WTC11 (cell line): Measurements from ENCODE around the gene ANGPTL5. TPM values are rescaled to one million over a fixed set of nuclear protein-coding genes. Genes with fewer than 3 reads are reported as not detected.

Source experiments
- ATAC-seq: fragments of 200-7000 bp; cut with Tn5 transposase; 2 replicates; pipeline ENCODE4 v1.10.0; 2021; ENCODE audit warnings: mild to moderate bottlenecking, moderate library complexity
- CTCF ChIA-PET: fragments of 300-600 bp; sonication (Branson Sonifier 250); formaldehyde crosslinking; loops from one replicate; lab custom pipeline; 2021; ENCODE audit warnings: antibody characterized with exemption; lab: Charles Lee
- POLR2A ChIA-PET: fragments of 350-600 bp; sonication (Branson Sonifier 250); formaldehyde crosslinking; loops from one replicate; lab custom pipeline; 2021; ENCODE audit warnings: antibody characterized with exemption; lab: Charles Lee
- DNase-seq: peaks from one replicate; pipeline ENCODE4 v3.0.0; 2021; ENCODE audit warnings: low spot score
- H3K27ac Mint-ChIP-seq: 2 replicates; pipeline ENCODE4 v1.8.0; 2021; ENCODE audit warnings: mixed read lengths
- H3K27me3 Mint-ChIP-seq: 2 replicates; pipeline ENCODE4 v1.8.0; 2021; ENCODE audit warnings: low read depth, mild to moderate bottlenecking, moderate library complexity, mixed read lengths
- H3K36me3 Mint-ChIP-seq: 2 replicates; pipeline ENCODE4 v1.8.0; 2021; ENCODE audit warnings: mixed read lengths
- H3K4me1 Mint-ChIP-seq: 2 replicates; pipeline ENCODE4 v1.8.0; 2022; ENCODE audit warnings: mixed read lengths
- H3K4me3 Mint-ChIP-seq: 2 replicates; pipeline ENCODE4 v1.8.0; 2021; ENCODE audit warnings: mild to moderate bottlenecking, moderate library complexity, mixed read lengths
- H3K9me3 Mint-ChIP-seq: 2 replicates; pipeline ENCODE4 v1.8.0; 2021; ENCODE audit warnings: mixed read lengths
- ATF1 ChIP-seq: sonication (generic); formaldehyde crosslinking; IDR thresholded peaks from 2 replicates; pipeline ENCODE4 v1.8.1; 2023; ENCODE audit warnings: mild to moderate bottlenecking, moderate library complexity, missing genetic modification reagents
- CBFB ChIP-seq: sonication (generic); formaldehyde crosslinking; IDR thresholded peaks from 2 replicates; pipeline ENCODE4 v1.8.1; 2022; ENCODE audit warnings: mild to moderate bottlenecking, low read depth, missing genetic modification reagents
- CREM ChIP-seq: sonication (generic); formaldehyde crosslinking; IDR thresholded peaks from 2 replicates; pipeline ENCODE4 v1.8.1; 2022; ENCODE audit warnings: mild to moderate bottlenecking, missing genetic modification reagents, moderate library complexity
- E2F4 ChIP-seq: sonication (generic); formaldehyde crosslinking; IDR thresholded peaks from 2 replicates; pipeline ENCODE4 v1.8.1; 2022; ENCODE audit warnings: low read depth, mild to moderate bottlenecking, moderate library complexity, missing genetic modification reagents, borderline replicate concordance
- ETV6 ChIP-seq: sonication (generic); formaldehyde crosslinking; IDR thresholded peaks from 2 replicates; pipeline ENCODE4 v1.8.1; 2022; ENCODE audit warnings: mild to moderate bottlenecking, missing genetic modification reagents
- FOXJ3 ChIP-seq: sonication (generic); formaldehyde crosslinking; IDR thresholded peaks from 2 replicates; pipeline ENCODE4 v1.9.0; 2021; ENCODE audit warnings: missing genetic modification reagents, mild to moderate bottlenecking, borderline replicate concordance
- HMGA2 ChIP-seq: fragments of 250-450 bp; sonication (Bioruptor Pico); IDR thresholded peaks from 2 replicates; pipeline ENCODE4 v1.4.0; 2021; ENCODE audit warnings: mild to moderate bottlenecking, moderate library complexity
- KAT7 ChIP-seq: sonication (generic); formaldehyde crosslinking; IDR thresholded peaks from 2 replicates; pipeline ENCODE4 v1.8.1; 2023; ENCODE audit warnings: missing genetic modification reagents, mild to moderate bottlenecking, borderline replicate concordance
- OVOL2 ChIP-seq: fragments of 250-450 bp; sonication (Bioruptor Pico); IDR thresholded peaks from 2 replicates; pipeline ENCODE4 v1.9.0; 2021; ENCODE audit warnings: mild to moderate bottlenecking, borderline replicate concordance
- TP53 ChIP-seq: sonication (generic); formaldehyde crosslinking; IDR thresholded peaks from 2 replicates; pipeline ENCODE4 v1.8.1; 2023; ENCODE audit warnings: mild to moderate bottlenecking, missing genetic modification reagents
- ZNF396 ChIP-seq: fragments of 250-450 bp; sonication (Bioruptor Pico); IDR thresholded peaks from 2 replicates; pipeline ENCODE4 v1.8.0; 2021; ENCODE audit warnings: mild to moderate bottlenecking, moderate library complexity, borderline replicate concordance
- total RNA-seq: library from RNA; stranded (reverse); gene quantifications from 3 replicates; pipeline ENCODE4 v1.2.3, GENCODE V29; 2021
- TF ChIP-seq, protein P1 (sequence below): sonication (generic); formaldehyde crosslinking; IDR thresholded peaks from 2 replicates; pipeline ENCODE4 v1.8.1; 2023; ENCODE audit warnings: mild to moderate bottlenecking, missing genetic modification reagents, borderline replicate concordance
- TF ChIP-seq, protein P2 (sequence below): sonication (generic); formaldehyde crosslinking; IDR thresholded peaks from 2 replicates; pipeline ENCODE4 v1.8.0; 2022; ENCODE audit warnings: mild to moderate bottlenecking, missing genetic modification reagents
- TF ChIP-seq, protein P3 (sequence below): sonication (generic); formaldehyde crosslinking; IDR thresholded peaks from 2 replicates; pipeline ENCODE4 v1.8.0; 2023; ENCODE audit warnings: missing genetic modification reagents

ANGPTL5 gene
- total RNA-seq, 1 experiment from 2014 or later: not detected

- TF ChIP-seq, protein P1, sequence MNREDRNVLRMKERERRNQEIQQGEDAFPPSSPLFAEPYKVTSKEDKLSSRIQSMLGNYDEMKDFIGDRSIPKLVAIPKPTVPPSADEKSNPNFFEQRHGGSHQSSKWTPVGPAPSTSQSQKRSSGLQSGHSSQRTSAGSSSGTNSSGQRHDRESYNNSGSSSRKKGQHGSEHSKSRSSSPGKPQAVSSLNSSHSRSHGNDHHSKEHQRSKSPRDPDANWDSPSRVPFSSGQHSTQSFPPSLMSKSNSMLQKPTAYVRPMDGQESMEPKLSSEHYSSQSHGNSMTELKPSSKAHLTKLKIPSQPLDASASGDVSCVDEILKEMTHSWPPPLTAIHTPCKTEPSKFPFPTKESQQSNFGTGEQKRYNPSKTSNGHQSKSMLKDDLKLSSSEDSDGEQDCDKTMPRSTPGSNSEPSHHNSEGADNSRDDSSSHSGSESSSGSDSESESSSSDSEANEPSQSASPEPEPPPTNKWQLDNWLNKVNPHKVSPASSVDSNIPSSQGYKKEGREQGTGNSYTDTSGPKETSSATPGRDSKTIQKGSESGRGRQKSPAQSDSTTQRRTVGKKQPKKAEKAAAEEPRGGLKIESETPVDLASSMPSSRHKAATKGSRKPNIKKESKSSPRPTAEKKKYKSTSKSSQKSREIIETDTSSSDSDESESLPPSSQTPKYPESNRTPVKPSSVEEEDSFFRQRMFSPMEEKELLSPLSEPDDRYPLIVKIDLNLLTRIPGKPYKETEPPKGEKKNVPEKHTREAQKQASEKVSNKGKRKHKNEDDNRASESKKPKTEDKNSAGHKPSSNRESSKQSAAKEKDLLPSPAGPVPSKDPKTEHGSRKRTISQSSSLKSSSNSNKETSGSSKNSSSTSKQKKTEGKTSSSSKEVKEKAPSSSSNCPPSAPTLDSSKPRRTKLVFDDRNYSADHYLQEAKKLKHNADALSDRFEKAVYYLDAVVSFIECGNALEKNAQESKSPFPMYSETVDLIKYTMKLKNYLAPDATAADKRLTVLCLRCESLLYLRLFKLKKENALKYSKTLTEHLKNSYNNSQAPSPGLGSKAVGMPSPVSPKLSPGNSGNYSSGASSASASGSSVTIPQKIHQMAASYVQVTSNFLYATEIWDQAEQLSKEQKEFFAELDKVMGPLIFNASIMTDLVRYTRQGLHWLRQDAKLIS (CRISPR knock-in tag): no peak
- TF ChIP-seq CBFB (CRISPR knock-in tag) (no peak), KAT7 (CRISPR knock-in tag) (no peak), HMGA2 (CRISPR knock-in tag) (no peak), ETV6 (CRISPR knock-in tag) (no peak)
- TF ChIP-seq, protein P2, sequence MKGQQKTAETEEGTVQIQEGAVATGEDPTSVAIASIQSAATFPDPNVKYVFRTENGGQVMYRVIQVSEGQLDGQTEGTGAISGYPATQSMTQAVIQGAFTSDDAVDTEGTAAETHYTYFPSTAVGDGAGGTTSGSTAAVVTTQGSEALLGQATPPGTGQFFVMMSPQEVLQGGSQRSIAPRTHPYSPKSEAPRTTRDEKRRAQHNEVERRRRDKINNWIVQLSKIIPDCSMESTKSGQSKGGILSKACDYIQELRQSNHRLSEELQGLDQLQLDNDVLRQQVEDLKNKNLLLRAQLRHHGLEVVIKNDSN (CRISPR knock-in tag): no peak
Measured at GRCh38 chr11:101955701-101956100, 39.4 kb upstream of the ANGPTL5 start (continued).

GRCh38 chr11:101955278-101955677 lies 39.0 kb upstream of the ANGPTL5 start:
- CTCF ChIA-PET: interaction anchor here (0.9 kb wide), 1 partner anchor 94 kb away, joined by 6 read pairs; no protein-coding TSS in a partner anchor
- H3K36me3 Mint-ChIP-seq: no peaks in the 10 kb centered on the region
- no peak overlapping the region for H3K27ac Mint-ChIP-seq
- no peak for DNase-seq
- no peaks in the 10 kb centered on the region for H3K4me1 Mint-ChIP-seq
- H3K27me3 Mint-ChIP-seq: no peaks in the 10 kb centered on the region
- H3K4me3 Mint-ChIP-seq: no peak overlapping the region
- no peaks in the 10 kb centered on the region for H3K9me3 Mint-ChIP-seq
- ATAC-seq: no peak
- POLR2A ChIA-PET: no interaction called here
- TF ChIP-seq TP53 (CRISPR knock-in tag) (no peak), FOXJ3 (CRISPR knock-in tag) (no peak), ZNF396 (CRISPR knock-in tag) (no peak), CREM (CRISPR knock-in tag) (no peak), ATF1 (no peak), OVOL2 (CRISPR knock-in tag) (no peak), E2F4 (CRISPR knock-in tag) (no peak)
- TF ChIP-seq, protein P3, sequence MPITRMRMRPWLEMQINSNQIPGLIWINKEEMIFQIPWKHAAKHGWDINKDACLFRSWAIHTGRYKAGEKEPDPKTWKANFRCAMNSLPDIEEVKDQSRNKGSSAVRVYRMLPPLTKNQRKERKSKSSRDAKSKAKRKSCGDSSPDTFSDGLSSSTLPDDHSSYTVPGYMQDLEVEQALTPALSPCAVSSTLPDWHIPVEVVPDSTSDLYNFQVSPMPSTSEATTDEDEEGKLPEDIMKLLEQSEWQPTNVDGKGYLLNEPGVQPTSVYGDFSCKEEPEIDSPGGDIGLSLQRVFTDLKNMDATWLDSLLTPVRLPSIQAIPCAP (CRISPR knock-in tag): no peak
- TF ChIP-seq, protein P1 (CRISPR knock-in tag): no peak
